ENCODE results near the gene POC1A. TPM values are rescaled to one million over a fixed set of nuclear protein-coding genes. Genes with fewer than 3 reads are reported as not detected.

Gene POC1A
- total and polyA plus RNA-seq, 3 donors from 2014 or later = 16.7 to 36.1 (median 21.7) TPM

- Histone ChIP-seq H3K36me3 (ENCODE audit: low read depth, missing control alignments) (no peaks in the 10 kb centered on the region), H3K4me1 (peaks cover 29% of the 10 kb centered on the region), H3K27me3 (no peaks in the 10 kb centered on the region), H3K4me3 (no peak overlapping the region), H3K9me3 (no peaks in the 10 kb centered on the region), H3K27ac (peak overlapping the region in 1 of 2 donors; percentile 38)
- intact Hi-C loops (cut with DNase I; ENCODE audit: low total_unique reads) = loop anchor here (5.0 kb wide), 1 partner anchor 70 kb away; no protein-coding TSS in a partner anchor
- TF ChIP-seq POLR2A (IDR thresholded peaks at IDR 0.05) = no peak
- TF ChIP-seq CTCF (IDR thresholded peaks at IDR 0.05) = no peak
- 74 to 79% methylated on average over 6 of the region's 6 CpGs for WGBS, 2 donors
- DNase-seq = no peak
Observed at GRCh38 chr3:52121813-52122212, 32.4 kb downstream of the POC1A start.

GRCh38 chr3:52121464-52121805, 32.8 kb downstream of the POC1A start:
- no peak for TF ChIP-seq POLR2A (IDR thresholded peaks at IDR 0.05)
- no peak for TF ChIP-seq CTCF (IDR thresholded peaks at IDR 0.05)
- Histone ChIP-seq H3K4me3 (no peak overlapping the region), H3K36me3 (ENCODE audit: low read depth, missing control alignments) (no peaks in the 10 kb centered on the region), H3K9me3 (no peaks in the 10 kb centered on the region), H3K27me3 (no peaks in the 10 kb centered on the region), H3K4me1 (peaks cover 29% of the 10 kb centered on the region), H3K27ac (peak overlapping the region in 1 of 2 donors; percentile 38)
- DNase-seq = peak; percentile 49
- intact Hi-C loops (cut with DNase I; ENCODE audit: low total_unique reads) = loop anchor here (5.0 kb wide), 1 partner anchor 69 kb away; no protein-coding TSS in a partner anchor
- WGBS, 2 donors = 37 to 64% methylated on average over 3 to 7 of the region's 7 CpGs

- no peak for DNase-seq
- WGBS, 2 donors = 43 to 60% methylated on average over 1 to 3 of the region's 3 CpGs
- intact Hi-C loops (cut with DNase I; ENCODE audit: low total_unique reads) = loop anchor here (5.0 kb wide), 1 partner anchor 69 kb away; no protein-coding TSS in a partner anchor
- Histone ChIP-seq H3K27ac (peak overlapping the region in 1 of 2 donors; percentile 38), H3K9me3 (no peaks in the 10 kb centered on the region), H3K4me3 (no peak overlapping the region), H3K36me3 (ENCODE audit: low read depth, missing control alignments) (no peaks in the 10 kb centered on the region), H3K4me1 (peaks cover 29% of the 10 kb centered on the region), H3K27me3 (no peaks in the 10 kb centered on the region)
- TF ChIP-seq CTCF (IDR thresholded peaks at IDR 0.05) (no peak), POLR2A (IDR thresholded peaks at IDR 0.05) (no peak)
Observed at GRCh38 chr3:52120556-52121463, 33.4 kb downstream of the POC1A start.

- H3K4me3 ChIP-seq = no peak overlapping the region
- no peak for TF ChIP-seq CTCF (IDR thresholded peaks at IDR 0.05)
- TF ChIP-seq POLR2A (IDR thresholded peaks at IDR 0.05) = no peak
- 92% methylated on average over 6 of the region's 6 CpGs for WGBS, 2 donors
- H3K27ac ChIP-seq = no peak overlapping the region
- H3K9me3 ChIP-seq = no peaks in the 10 kb centered on the region
- no peak for DNase-seq
- intact Hi-C loops (cut with DNase I; ENCODE audit: low total_unique reads) = loop anchor here (5.0 kb wide), 1 partner anchor 68 kb away; no protein-coding TSS in a partner anchor
- no peaks in the 10 kb centered on the region for H3K27me3 ChIP-seq
- peaks cover 24% of the 10 kb centered on the region for H3K4me1 ChIP-seq
- no peaks in the 10 kb centered on the region for H3K36me3 ChIP-seq (ENCODE audit: low read depth, missing control alignments)
Observed at GRCh38 chr3:52119826-52120225, 34.4 kb downstream of the POC1A start.

Data from testis (tissue), 3 donors.